Neuronal stem cell (in vitro differentiated cells): ENCODE data around the gene IL1RN.
A peak's percentile ranks its signal among the peaks of the same experiment; 100 is the strongest.

Experiments used
- DNase-seq: peaks from one replicate; pipeline ENCODE4 v3.0.0-alpha.2; 2013; ENCODE audit warnings: low spot score
- H2AFZ ChIP-seq: one replicate; pipeline ENCODE4 v1.6.1; 2013; ENCODE audit warnings: mild to moderate bottlenecking, low read length, inconsistent platforms
- H2AK5ac ChIP-seq: 2 replicates; pipeline ENCODE4 v1.6.1; 2013; ENCODE audit warnings: low read depth, mild to moderate bottlenecking, inconsistent platforms, low read length, moderate library complexity, mixed read lengths
- H2BK120ac ChIP-seq: 2 replicates; pipeline ENCODE4 v1.6.1; 2013; ENCODE audit warnings: low read depth, mild to moderate bottlenecking, inconsistent platforms, low read length, moderate library complexity, mixed read lengths
- H2BK12ac ChIP-seq: one replicate; pipeline ENCODE4 v1.6.1; 2013; ENCODE audit warnings: low read length, inconsistent platforms
- H2BK15ac ChIP-seq: 2 replicates; pipeline ENCODE4 v1.6.1; 2013; ENCODE audit warnings: mild to moderate bottlenecking, low read length, inconsistent platforms, mixed read lengths
- H2BK5ac ChIP-seq: one replicate; pipeline ENCODE4 v1.6.1; 2013; ENCODE audit warnings: inconsistent platforms, mild to moderate bottlenecking, low read length, moderate library complexity
- H3K14ac ChIP-seq: one replicate; pipeline ENCODE4 v1.6.1; 2013; ENCODE audit warnings: low read length, inconsistent platforms
- H3K18ac ChIP-seq: 2 replicates; pipeline ENCODE4 v1.6.1; 2013; ENCODE audit warnings: low read length, inconsistent platforms
- H3K23ac ChIP-seq: 2 replicates; pipeline ENCODE4 v1.6.1; 2013; ENCODE audit warnings: low read depth, mild to moderate bottlenecking, mixed read lengths, low read length, inconsistent platforms; ENCODE audit not compliant: poor library complexity
- H3K27ac ChIP-seq: replicated peaks from 3 replicates; pipeline ENCODE4 v1.5.1; 2013; ENCODE audit warnings: low read length, inconsistent platforms
- H3K27me3 ChIP-seq, 3 experiments: 2 replicates each; pipeline ENCODE4 v1.6.1; 2013; ENCODE audit warnings: low read length in 3 of 3, mild to moderate bottlenecking in 2 of 3, inconsistent platforms in 1 of 3, low read depth in 1 of 3, mixed read lengths in 1 of 3, moderate library complexity in 1 of 3; ENCODE audit not compliant: control insufficient read depth in 3 of 3, insufficient read depth in 3 of 3
- H3K36me3 ChIP-seq, 2 donors: replicated peaks in 1 of 2; 2 replicates each; pipeline ENCODE4 v1.6.1; 2013; ENCODE audit warnings: low read length in 2 of 2; ENCODE audit not compliant: control insufficient read depth in 2 of 2, insufficient read depth in 2 of 2
- H3K4ac ChIP-seq: 2 replicates; pipeline ENCODE4 v1.6.1; 2013; ENCODE audit warnings: inconsistent platforms, mild to moderate bottlenecking, low read length, moderate library complexity
- H3K4me1 ChIP-seq, 2 donors: 1 replicate in 1 of 2; 2 replicates in 1 of 2; pipeline ENCODE4 v1.6.1; 2013; ENCODE audit warnings: low read length in 2 of 2, low read depth in 1 of 2; ENCODE audit not compliant: control insufficient read depth in 2 of 2, insufficient read depth in 1 of 2
- H3K4me2 ChIP-seq: one replicate; pipeline ENCODE4 v1.6.1; 2013; ENCODE audit warnings: mild to moderate bottlenecking, low read length, inconsistent platforms; ENCODE audit not compliant: insufficient read depth, poor library complexity, severe bottlenecking
- H3K4me3 ChIP-seq, 2 donors: 2 replicates each; pipeline ENCODE4 v1.5.1; 2013; ENCODE audit warnings: low read length in 2 of 2, mild to moderate bottlenecking in 2 of 2, inconsistent platforms in 1 of 2, moderate library complexity in 1 of 2
- H3K79me1 ChIP-seq: one replicate; pipeline ENCODE4 v1.6.1; 2013; ENCODE audit warnings: low read depth, mild to moderate bottlenecking, inconsistent platforms, low read length, moderate library complexity
- H3K9ac ChIP-seq: one replicate; pipeline ENCODE4 v1.6.1; 2013; ENCODE audit warnings: mild to moderate bottlenecking, low read depth, low read length, inconsistent platforms; ENCODE audit not compliant: poor library complexity
- H3K9me3 ChIP-seq, 2 donors: replicated peaks in 1 of 2; 2 replicates each; pipeline versions ENCODE3 to v1.6.1; 2013; ENCODE audit warnings: low read length in 2 of 2, mild to moderate bottlenecking in 2 of 2, inconsistent platforms in 1 of 2, low read depth in 1 of 2, mixed read lengths in 1 of 2, moderate library complexity in 1 of 2; ENCODE audit not compliant: control insufficient read depth in 2 of 2, insufficient read depth in 1 of 2
- H4K8ac ChIP-seq: one replicate; pipeline ENCODE4 v1.6.1; 2013; ENCODE audit warnings: low read depth, mild to moderate bottlenecking, inconsistent platforms, low read length, moderate library complexity
- H4K91ac ChIP-seq: one replicate; pipeline ENCODE4 v1.6.1; 2013; ENCODE audit warnings: low read length, low read depth, mild to moderate bottlenecking, inconsistent platforms; ENCODE audit not compliant: poor library complexity
- WGBS, 2 donors: extraction: QIAGEN DNeasy Blood & Tissue Kit; methylation state at CpG; one replicate each; pipeline ENCODE4 v1.1.7; 2013; ENCODE audit warnings: missing lambda C conversion rate in 2 of 2, mixed read lengths in 1 of 2; ENCODE audit not compliant: insufficient read length in 2 of 2, insufficient replicate concordance in 1 of 2; ENCODE audit errors: extremely low coverage in 2 of 2; 5-methylcytosine and 5-hydroxymethylcytosine counted together

IL1RN gene

GRCh38 chr2:113175736-113176695, 48.6 kb downstream of the IL1RN start:
- DNase-seq = no peak
- H3K4ac ChIP-seq = no peak overlapping the region
- no peak overlapping the region for H3K18ac ChIP-seq
- H3K9me3 ChIP-seq = no peaks in the 10 kb centered on the region
- H2AFZ ChIP-seq = peak overlapping the region; percentile 81
- H2BK12ac ChIP-seq = no peak overlapping the region
- H3K79me1 ChIP-seq = no peaks in the 10 kb centered on the region
- no CpG with 5 or more reads among the region's 11 CpGs for WGBS, 2 donors
- H4K91ac ChIP-seq = no peak overlapping the region
- no peak overlapping the region for H3K9ac ChIP-seq
- no peaks in the 10 kb centered on the region for H3K36me3 ChIP-seq
- no peak overlapping the region for H3K14ac ChIP-seq
- H3K27me3 ChIP-seq = peaks cover 0 to 5% (median 0%) of the 10 kb centered on the region in 3 experiments
- no peak overlapping the region for H3K4me2 ChIP-seq
- H3K23ac ChIP-seq = no peak overlapping the region
- H2BK120ac ChIP-seq = no peak overlapping the region
- H2BK15ac ChIP-seq = no peak overlapping the region
- peak overlapping the region in 1 of 2 donors; percentile 42 for H3K4me3 ChIP-seq
- peaks cover 14 to 15% of the 10 kb centered on the region in 2 donors for H3K4me1 ChIP-seq
- no peak overlapping the region for H2BK5ac ChIP-seq
- no peak overlapping the region for H3K27ac ChIP-seq
- H4K8ac ChIP-seq = no peak overlapping the region
- no peak overlapping the region for H2AK5ac ChIP-seq

- Histone ChIP-seq H3K79me1 (no peaks in the 10 kb centered on the region), H3K14ac (no peak overlapping the region), H3K23ac (no peak overlapping the region), H2BK12ac (no peak overlapping the region), H3K4me2 (no peak overlapping the region), H4K91ac (no peak overlapping the region), H2BK120ac (no peak overlapping the region), H3K27me3 (peaks cover 0 to 5% (median 0%) of the 10 kb centered on the region in 3 experiments), H3K4ac (no peak overlapping the region), H2BK15ac (no peak overlapping the region), H3K4me1 (peaks cover 14 to 19% of the 10 kb centered on the region in 2 donors), H2AFZ (peak overlapping the region; percentile 81), H2AK5ac (no peak overlapping the region), H2BK5ac (no peak overlapping the region), H3K9ac (no peak overlapping the region), H3K9me3 (no peaks in the 10 kb centered on the region), H3K27ac (no peak overlapping the region), H3K36me3 (no peaks in the 10 kb centered on the region), H3K4me3 (no peak overlapping the region), H4K8ac (no peak overlapping the region), H3K18ac (no peak overlapping the region)
- no CpG with 5 or more reads among the region's 7 CpGs for WGBS, 2 donors
- DNase-seq = no peak
Measured at GRCh38 chr2:113176696-113177355, 49.4 kb downstream of the IL1RN start.

GRCh38 chr2:113178069-113178746, 50.8 kb downstream of the IL1RN start:
- Histone ChIP-seq H3K9me3 (no peaks in the 10 kb centered on the region), H3K9ac (no peak overlapping the region), H3K4me3 (no peak overlapping the region), H3K36me3 (no peaks in the 10 kb centered on the region), H4K8ac (no peak overlapping the region), H2AFZ (no peak overlapping the region), H3K79me1 (no peaks in the 10 kb centered on the region), H2AK5ac (no peak overlapping the region), H3K4me1 (peaks cover 14 to 21% of the 10 kb centered on the region in 2 donors), H2BK5ac (no peak overlapping the region), H2BK120ac (no peak overlapping the region), H2BK12ac (no peak overlapping the region), H3K14ac (no peak overlapping the region), H4K91ac (no peak overlapping the region), H3K27me3 (peaks cover 0 to 5% (median 0%) of the 10 kb centered on the region in 3 experiments), H2BK15ac (no peak overlapping the region), H3K4me2 (no peak overlapping the region), H3K23ac (no peak overlapping the region), H3K18ac (no peak overlapping the region), H3K27ac (no peak overlapping the region), H3K4ac (no peak overlapping the region)
- no CpG with 5 or more reads among the region's 11 CpGs for WGBS, 2 donors
- DNase-seq = no peak
